ENCODE measurements around the gene ACER2.
"Not testable (repeated sequence)": the region's sequence is repeated elsewhere in the genome, so short reads cannot be mapped to it uniquely, and the experiment has no call there.

Gene ACER2

DNA sequence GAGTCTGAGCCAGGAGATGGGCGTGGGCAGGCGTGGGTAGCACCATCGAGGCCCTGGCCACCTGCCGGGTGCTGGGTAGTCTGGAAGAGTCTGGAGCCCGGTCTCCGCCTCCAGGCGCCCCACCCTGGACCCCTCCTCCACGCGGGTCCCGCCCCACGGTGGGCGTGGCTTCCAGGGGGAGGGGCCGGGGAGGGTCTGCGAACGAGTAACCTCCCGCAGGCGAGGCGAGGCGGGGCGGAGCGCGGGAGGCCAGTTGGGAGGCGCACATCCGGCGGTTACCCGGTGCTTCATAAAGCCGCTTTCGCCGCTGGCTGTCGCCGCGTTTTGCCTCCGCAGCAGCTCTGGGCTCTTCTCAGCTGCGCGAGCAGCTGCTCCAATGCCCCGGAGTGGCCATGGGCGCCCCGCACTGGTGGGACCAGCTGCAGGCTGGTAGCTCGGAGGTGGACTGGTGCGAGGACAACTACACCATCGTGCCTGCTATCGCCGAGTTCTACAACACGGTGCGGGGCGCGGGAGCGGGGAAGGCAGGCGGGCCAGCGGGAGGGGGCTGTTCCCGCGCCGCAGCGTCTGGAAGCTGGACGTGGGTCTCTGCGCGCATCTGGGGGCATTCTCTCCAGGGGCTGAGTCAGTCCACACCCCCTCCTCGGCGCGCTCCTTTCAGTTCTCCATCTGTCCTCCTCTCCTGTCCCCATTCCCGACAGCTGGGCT, at the start of gene ACER2:
Gene ACER2, plus strand, starts transcription at position 317 of the 708 bp plus-strand sequence. Its CDS starts 76 bp downstream, at position 393.
- FAIRE-seq = peak; percentile 78

DNA sequence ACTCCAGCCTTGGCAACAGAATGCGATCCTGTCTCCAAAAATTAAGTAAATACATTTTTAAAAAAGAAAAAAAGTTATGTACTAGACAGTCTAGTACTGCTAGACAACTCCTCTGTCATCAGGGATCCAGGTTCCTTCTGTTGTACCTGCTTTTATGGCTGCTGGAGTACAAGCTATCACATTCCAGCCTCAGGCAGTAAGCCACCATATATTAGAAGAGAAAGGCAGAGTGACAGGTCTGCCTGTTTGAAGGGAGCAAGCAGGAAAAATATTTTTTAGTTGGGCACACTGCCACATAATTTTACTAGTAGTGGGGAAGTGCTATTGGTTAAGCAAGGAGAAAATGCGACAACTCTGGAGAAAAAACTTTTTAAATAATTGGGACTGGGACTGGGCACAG, 39.7 kb upstream of the ACER2 start:
- FAIRE-seq = no peak

GRCh38 chr9:19371942-19372341, 36.9 kb upstream of the ACER2 start:
- FAIRE-seq = peak; percentile 94

- FAIRE-seq = peak; percentile 63
These were observed 36.2 kb upstream of the ACER2 start for GRCh38 chr9:19372567-19372966.

GRCh38 chr9:19373527-19373926, 35.3 kb upstream of the ACER2 start:
- no peak for FAIRE-seq

DNA sequence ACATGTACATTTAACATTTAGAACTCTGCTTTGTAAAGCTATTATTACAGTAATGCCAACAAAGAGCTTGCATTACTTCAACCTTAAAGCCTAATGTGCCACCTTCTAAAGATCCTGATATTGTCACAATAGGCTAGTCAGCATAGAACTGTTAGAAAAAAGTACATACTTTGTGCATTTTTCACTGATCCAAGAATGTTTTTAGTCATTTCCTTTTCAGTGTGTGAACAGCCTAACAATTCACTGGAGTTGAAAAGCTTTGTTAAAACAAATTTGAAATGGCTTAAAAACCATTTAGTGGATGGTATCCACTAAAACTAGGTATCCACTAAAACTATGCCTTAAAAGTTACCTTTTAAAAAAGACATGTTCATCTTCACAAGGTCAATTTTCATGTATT, 33.3 kb upstream of the ACER2 start:
- peak; percentile 83 for FAIRE-seq

- no peak for FAIRE-seq
These were observed 31.9 kb upstream of the ACER2 start for GRCh38 chr9:19376931-19377330.

DNA sequence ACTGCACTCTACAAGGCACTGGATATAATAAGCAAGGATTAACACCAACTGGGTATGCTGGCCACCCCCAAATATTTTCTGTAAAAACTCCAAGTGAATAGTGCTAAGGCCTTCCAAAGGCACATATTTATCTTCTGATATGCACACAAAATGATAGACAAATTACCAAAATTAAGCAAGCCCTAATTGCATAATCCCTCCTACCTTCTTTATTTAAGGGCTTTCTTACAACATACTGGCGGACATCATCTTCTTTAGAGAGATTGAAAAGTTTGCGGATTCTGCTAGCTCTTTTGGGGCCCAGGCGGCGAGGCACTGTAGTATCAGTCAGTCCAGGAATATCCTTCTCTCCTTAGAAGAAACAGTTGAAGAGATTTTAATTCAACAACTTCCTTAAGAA, 30.6 kb upstream of the ACER2 start:
- no peak for FAIRE-seq

DNA sequence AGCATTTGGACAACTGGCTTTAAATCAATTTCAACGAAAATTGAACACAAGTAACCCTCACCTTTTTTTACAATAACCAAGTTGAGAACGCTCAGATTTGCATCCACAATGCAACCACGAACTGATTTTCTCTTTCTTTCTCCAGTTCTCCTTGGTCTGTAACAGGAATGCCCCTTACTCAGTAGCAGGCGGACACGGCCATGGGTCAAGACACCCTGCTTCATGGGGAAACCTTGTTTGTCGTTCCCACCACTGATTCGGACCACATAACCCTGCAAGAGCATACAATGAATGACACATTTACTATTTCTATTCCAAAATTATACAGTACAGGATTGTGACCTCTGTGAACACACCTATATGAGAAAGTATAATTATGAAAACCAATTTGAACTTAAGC, 30.2 kb upstream of the ACER2 start:
- no peak for FAIRE-seq

GRCh38 chr9:19379283-19379682, 29.5 kb upstream of the ACER2 start:
- FAIRE-seq = no peak

GRCh38 chr9:19379697-19380046, 29.1 kb upstream of the ACER2 start:
- no peak for FAIRE-seq

GRCh38 chr9:19380826-19381075, 28.1 kb upstream of the ACER2 start:
- no peak for FAIRE-seq

GRCh38 chr9:19381656-19382055, 27.2 kb upstream of the ACER2 start:
- FAIRE-seq = no peak

DNA sequence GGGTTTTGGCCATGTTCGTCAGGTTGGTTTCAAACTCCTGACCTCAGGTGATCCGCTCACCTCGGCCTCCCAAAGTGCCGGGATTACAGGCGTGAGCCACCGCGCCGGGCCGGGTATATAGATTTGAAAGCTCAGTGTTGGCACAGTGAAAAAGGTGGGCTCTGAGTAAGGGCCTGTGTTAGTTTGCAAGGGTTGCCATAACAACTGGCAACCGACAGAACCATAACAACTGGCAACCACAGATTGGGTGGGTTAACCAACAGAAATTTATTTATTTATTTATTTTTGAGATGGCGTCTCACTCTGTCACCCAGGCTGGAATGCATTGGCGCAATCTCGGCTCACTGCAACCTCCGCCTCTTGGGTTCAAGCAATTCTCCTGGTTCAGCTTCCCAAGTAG, 23.6 kb upstream of the ACER2 start:
- FAIRE-seq = not testable (repeated sequence)

DNA sequence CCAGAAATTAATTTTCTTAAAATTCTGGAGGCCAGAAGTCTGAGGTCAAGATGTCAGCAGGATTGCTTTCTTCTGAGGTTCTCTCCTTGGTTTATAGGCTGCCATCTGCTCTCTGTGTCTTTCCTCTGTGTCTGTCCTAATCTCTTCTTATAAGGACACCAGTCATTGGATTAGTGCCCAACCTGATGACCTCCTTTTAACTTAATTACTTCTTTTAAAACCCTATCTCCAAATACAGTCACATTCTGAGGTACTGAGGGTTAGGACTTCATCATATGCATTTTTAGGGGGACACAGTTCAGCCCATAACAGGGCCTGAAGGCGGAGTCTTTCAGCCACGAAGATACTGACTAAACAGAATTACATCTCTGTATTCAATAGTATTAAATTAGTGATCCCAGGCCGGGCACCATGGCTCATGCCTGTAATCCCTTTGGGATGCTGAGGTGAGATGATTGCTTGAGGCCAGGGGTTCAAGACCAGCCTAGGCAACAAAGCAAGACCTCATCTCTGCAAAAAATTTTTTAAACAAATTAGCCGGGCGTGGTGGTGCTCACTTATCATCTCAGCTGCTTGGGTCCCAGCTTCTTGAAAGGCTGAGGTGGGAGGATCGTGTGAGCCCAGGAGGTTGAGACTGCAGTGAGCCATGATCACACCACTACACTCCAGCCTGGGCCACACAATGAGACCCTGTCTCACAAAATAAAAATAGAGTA, 22.9 kb upstream of the ACER2 start:
- FAIRE-seq = no peak

- FAIRE-seq = no peak
These were observed 22.2 kb upstream of the ACER2 start for GRCh38 chr9:19386502-19387044.

- no peak for FAIRE-seq
These were observed 21.5 kb upstream of the ACER2 start for GRCh38 chr9:19387317-19387716.

GRCh38 chr9:19389539-19389938, 19.3 kb upstream of the ACER2 start:
- not testable (repeated sequence) for FAIRE-seq

DNA sequence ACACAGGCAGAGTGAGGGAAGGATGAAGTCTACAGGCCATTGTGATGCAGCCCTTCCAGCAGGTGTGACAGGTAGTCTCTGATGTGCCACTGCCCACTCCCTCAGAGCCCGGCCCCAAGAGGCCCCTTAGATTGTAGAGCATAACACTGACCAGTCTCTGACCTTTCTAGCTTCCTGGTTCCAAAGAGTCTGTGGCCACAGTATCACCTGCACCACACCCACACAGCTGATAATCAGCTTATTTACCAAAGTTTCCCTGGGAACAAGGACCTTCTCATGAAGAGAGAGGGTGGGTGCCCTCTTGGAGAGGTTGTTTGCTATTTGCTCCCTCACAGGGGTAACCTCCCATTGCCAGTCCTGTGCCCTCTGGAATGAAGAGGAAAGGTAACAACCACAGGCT, 11.0 kb upstream of the ACER2 start:
- FAIRE-seq = no peak

DNA sequence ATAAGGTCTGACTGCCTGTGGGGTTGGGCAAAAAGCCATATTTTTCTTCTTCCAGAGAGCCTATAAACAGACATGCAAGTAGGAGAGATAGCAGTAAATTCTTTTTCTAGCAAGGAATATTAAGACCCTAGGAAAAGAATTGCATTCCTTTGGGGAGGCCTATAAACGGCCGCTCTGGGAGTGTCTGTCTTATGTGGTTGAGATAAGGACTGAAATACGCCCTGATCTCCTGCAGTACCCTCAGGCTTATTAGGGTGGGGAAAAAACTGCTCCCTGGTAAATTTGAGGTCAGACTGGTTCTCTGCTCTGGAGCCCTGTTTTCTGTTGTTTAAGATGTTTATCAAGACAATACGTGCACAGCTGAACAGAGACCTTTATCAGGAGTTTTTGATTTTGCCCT, 5.6 kb upstream of the ACER2 start:
- not testable (repeated sequence) for FAIRE-seq

DNA sequence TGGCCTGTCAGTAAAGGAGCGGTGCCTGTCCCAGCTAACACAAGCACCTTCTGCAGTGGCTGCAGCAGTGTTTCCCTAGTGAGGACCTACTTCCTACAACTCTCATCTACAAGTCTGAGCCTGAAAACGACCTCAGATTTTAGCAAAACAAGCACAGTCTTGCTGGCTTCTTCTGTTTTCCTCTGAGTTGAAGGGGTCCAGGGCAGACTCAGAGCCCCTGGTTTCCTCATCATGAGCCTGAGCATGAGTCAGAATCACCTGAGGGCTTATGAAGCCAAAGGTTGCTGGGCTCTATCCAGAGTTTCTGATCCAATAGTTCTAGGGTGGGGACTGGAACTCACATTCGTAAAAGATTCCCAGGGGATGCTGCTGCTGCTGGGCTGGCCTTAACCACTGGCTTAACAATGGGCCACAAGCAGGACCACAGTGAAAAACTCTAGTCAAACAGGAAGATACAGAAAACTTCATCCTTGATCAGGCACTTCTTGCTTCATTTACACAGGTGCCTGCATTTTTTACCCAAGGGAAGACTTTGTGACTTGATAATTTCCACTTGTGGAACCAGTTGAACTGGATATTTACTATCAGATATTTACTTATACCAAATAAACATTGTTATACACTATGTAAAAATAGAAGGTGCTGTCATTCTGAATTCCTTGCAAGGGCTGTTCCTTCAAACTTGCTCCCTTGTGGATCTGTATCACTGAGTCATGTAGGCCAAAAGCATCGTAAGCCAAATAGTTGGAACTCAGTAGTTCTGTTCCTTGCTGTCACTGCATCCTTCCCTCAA, 4.3 kb upstream of the ACER2 start:
- FAIRE-seq = no peak

- FAIRE-seq = no peak
These were observed 3.0 kb upstream of the ACER2 start for GRCh38 chr9:19405771-19406170.

GRCh38 chr9:19408316-19408692, 505 bp upstream of the ACER2 start:
- no peak for FAIRE-seq

All from G401.6 (cell line).